SJSA1 (cell line): Measurements from ENCODE around the gene KCP. TPM values are rescaled to one million over a fixed set of nuclear protein-coding genes. Genes with fewer than 3 reads are reported as not detected.

ENCODE experiments used
- DNase-seq, 2 experiments: peaks; one replicate each; pipeline ENCODE4 v3.0.0-alpha.2; 2015 to 2020; ENCODE audit warnings: low spot score in 2 of 2, low read depth in 1 of 2
- H3K27ac ChIP-seq: fragments of 250-450 bp; sonication (Bioruptor Pico); 2 replicates; pipeline ENCODE4 v1.5.1; 2020; ENCODE audit warnings: mild to moderate bottlenecking, moderate library complexity
- H3K27me3 ChIP-seq: fragments of 250-450 bp; sonication (Bioruptor Pico); replicated peaks from 2 replicates; pipeline ENCODE4 v1.5.1; 2020; ENCODE audit warnings: mild to moderate bottlenecking, moderate library complexity
- H3K36me3 ChIP-seq: fragments of 250-450 bp; sonication (Bioruptor Pico); 2 replicates; pipeline ENCODE4 v1.5.1; 2020; ENCODE audit warnings: mild to moderate bottlenecking
- H3K4me1 ChIP-seq: fragments of 250-450 bp; sonication (Bioruptor Pico); replicated peaks from 2 replicates; pipeline ENCODE4 v1.6.1; 2021; ENCODE audit warnings: mild to moderate bottlenecking
- H3K4me3 ChIP-seq: fragments of 250-450 bp; sonication (Bioruptor Pico); 2 replicates; pipeline ENCODE4 v1.5.1; 2020; ENCODE audit warnings: mild to moderate bottlenecking
- H3K9me3 ChIP-seq: fragments of 250-450 bp; sonication (Bioruptor Pico); replicated peaks from 2 replicates; pipeline ENCODE4 v1.5.1; 2020; ENCODE audit warnings: mild to moderate bottlenecking
- total RNA-seq: library from RNA; depleted of rRNA; stranded (reverse); fragments of >200 nt; shearing (Covaris generic); gene quantifications from 2 replicates; pipeline ENCODE4 v1.2.3, GENCODE V29; 2014

KCP gene
- total RNA-seq, 1 experiment from 2014 or later = not detected

DNA sequence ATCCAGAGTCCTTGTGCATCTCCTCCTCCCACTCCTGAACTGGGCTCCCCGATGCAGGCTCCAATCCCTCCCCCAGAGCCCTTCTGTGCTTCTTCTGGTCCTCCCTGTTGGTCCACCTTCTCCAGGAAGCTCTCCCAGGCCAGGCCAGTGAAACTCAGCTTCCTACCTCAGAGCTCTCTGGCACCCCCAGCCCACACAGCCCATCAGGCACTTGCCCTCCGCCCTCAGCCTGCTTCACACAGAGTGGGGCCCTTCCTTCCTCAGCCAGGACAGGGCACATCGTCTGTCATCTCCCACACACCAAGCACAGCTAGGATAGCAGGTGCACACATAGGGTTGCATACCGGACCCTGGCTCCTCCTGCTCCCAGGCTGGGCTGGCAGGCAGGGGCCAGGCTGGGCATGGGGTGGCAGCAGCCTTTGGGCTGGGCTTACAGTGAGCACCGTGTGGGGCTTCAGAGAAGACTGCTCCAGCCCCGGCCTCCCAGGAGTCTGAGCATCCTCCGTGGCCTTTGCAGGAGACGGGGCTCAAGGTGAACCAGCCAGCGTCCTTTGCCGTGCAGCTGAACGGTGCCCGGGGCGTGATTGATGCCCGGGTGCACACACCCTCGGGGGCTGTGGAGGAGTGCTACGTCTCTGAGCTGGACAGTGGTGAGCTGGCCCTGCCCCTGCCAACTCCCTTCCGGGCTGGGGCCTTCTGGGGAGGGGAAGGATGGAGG, 54.3 kb downstream of the KCP start:
- H3K36me3 ChIP-seq = peaks cover 67% of the 10 kb centered on the region
- no peak overlapping the region for H3K27ac ChIP-seq
- H3K27me3 ChIP-seq = no peaks in the 10 kb centered on the region
- no peak for DNase-seq
- no peaks in the 10 kb centered on the region for H3K9me3 ChIP-seq
- H3K4me1 ChIP-seq = no peaks in the 10 kb centered on the region
- H3K4me3 ChIP-seq = no peak overlapping the region

DNA sequence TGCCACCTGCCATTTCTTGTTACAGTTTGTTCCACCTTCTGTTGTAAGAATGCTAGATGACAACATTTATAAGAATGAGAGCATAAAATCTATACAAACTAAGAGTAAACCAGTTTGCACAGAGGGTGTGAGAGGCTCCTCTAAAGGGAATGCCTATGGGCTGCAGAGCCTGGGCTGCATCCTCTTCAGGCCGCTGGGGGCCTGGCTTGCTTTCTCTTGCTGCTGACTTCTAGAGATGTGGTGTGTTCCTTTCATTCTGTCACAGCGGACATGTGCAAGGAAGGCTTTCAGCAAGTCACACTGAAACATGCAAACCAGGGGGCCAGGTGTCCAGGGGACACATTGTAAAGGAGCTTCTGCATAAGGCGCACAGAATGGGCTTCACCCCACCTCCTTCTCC, 55.0 kb downstream of the KCP start:
- DNase-seq = no peak
- Histone ChIP-seq H3K4me1 (no peaks in the 10 kb centered on the region), H3K27ac (no peak overlapping the region), H3K4me3 (no peak overlapping the region), H3K36me3 (peaks cover 73% of the 10 kb centered on the region), H3K9me3 (no peaks in the 10 kb centered on the region), H3K27me3 (no peaks in the 10 kb centered on the region)

GRCh38 chr7:128854396-128854795, 56.1 kb downstream of the KCP start:
- DNase-seq = no peak
- no peaks in the 10 kb centered on the region for H3K27me3 ChIP-seq
- no peak overlapping the region for H3K4me3 ChIP-seq
- H3K27ac ChIP-seq = no peak overlapping the region
- H3K36me3 ChIP-seq = peaks cover 82% of the 10 kb centered on the region
- no peaks in the 10 kb centered on the region for H3K9me3 ChIP-seq
- no peaks in the 10 kb centered on the region for H3K4me1 ChIP-seq

DNA sequence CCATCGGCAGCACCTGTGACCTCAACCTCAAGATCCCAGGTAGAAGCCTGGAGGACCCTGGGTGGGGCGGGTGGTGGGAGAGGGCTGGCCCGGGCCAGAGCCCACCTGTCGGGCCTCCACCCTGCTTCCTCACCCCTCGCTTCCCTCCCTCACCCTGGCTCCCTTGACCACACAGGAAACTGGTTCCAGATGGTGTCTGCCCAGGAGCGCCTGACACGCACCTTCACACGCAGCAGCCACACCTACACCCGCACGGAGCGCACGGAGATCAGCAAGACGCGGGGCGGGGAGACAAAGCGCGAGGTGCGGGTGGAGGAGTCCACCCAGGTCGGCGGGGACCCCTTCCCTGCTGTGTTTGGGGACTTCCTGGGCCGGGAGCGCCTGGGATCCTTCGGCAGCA, 56.7 kb downstream of the KCP start:
- Histone ChIP-seq H3K4me3 (no peak overlapping the region), H3K27me3 (no peaks in the 10 kb centered on the region), H3K4me1 (no peaks in the 10 kb centered on the region), H3K27ac (no peak overlapping the region), H3K36me3 (peaks cover 83% of the 10 kb centered on the region), H3K9me3 (no peaks in the 10 kb centered on the region)
- no peak for DNase-seq

GRCh38 chr7:128852537-128853254, 57.8 kb downstream of the KCP start:
- Histone ChIP-seq H3K4me1 (no peaks in the 10 kb centered on the region), H3K36me3 (peaks cover 90% of the 10 kb centered on the region), H3K4me3 (no peak overlapping the region), H3K27ac (no peak overlapping the region), H3K9me3 (no peaks in the 10 kb centered on the region), H3K27me3 (no peaks in the 10 kb centered on the region)
- no peak for DNase-seq

- no peak for DNase-seq
- Histone ChIP-seq H3K4me1 (no peaks in the 10 kb centered on the region), H3K9me3 (no peaks in the 10 kb centered on the region), H3K36me3 (peaks cover 94% of the 10 kb centered on the region), H3K27ac (no peak overlapping the region), H3K27me3 (no peaks in the 10 kb centered on the region), H3K4me3 (no peak overlapping the region)
Observed at GRCh38 chr7:128849804-128850490, 60.6 kb downstream of the KCP start.

DNA sequence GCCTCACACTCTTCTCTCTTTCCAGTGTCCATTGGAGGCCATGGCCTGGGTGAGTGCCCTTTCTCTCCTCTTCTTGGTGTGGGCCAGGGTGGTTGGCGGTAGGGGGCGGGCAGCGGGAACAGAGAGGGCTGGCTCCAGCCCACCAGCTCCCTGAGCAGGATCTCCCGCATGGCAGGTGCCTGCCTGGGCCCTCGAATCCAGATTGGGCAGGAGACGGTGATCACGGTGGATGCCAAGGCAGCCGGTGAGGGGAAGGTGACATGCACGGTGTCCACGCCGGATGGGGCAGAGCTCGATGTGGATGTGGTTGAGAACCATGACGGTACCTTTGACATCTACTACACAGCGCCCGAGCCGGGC, 61.4 kb downstream of the KCP start:
- DNase-seq = no peak
- H3K27ac ChIP-seq = no peak overlapping the region
- no peak overlapping the region for H3K4me3 ChIP-seq
- H3K9me3 ChIP-seq = no peaks in the 10 kb centered on the region
- peaks cover 94% of the 10 kb centered on the region for H3K36me3 ChIP-seq
- H3K27me3 ChIP-seq = no peaks in the 10 kb centered on the region
- H3K4me1 ChIP-seq = no peaks in the 10 kb centered on the region

GRCh38 chr7:128848289-128849155, 62.0 kb downstream of the KCP start:
- no peak for DNase-seq
- no peaks in the 10 kb centered on the region for H3K27me3 ChIP-seq
- H3K4me3 ChIP-seq = no peak overlapping the region
- peaks cover 94% of the 10 kb centered on the region for H3K36me3 ChIP-seq
- no peaks in the 10 kb centered on the region for H3K9me3 ChIP-seq
- H3K4me1 ChIP-seq = no peaks in the 10 kb centered on the region
- H3K27ac ChIP-seq = no peak overlapping the region

DNA sequence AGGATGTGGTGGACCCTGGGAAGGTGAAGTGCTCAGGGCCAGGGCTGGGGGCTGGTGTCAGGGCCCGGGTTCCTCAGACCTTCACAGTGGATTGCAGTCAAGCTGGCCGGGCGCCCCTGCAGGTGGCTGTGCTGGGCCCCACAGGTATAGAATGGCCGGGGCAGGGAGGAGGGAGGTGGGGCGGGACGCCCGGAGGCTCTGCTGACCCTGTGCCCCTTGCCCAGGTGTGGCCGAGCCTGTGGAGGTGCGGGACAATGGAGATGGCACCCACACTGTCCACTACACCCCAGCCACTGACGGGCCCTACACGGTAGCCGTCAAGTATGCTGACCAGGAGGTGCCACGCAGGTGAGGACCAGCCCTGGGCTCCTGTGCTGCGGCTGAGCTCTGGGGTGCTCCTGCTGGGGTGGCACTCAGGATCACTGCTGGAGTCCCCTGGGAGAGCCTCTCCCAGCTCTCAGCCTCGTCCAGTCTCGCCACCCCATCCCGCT, 62.7 kb downstream of the KCP start:
- no peak for DNase-seq
- no peaks in the 10 kb centered on the region for H3K9me3 ChIP-seq
- no peaks in the 10 kb centered on the region for H3K4me1 ChIP-seq
- H3K4me3 ChIP-seq = no peak overlapping the region
- no peaks in the 10 kb centered on the region for H3K27me3 ChIP-seq
- H3K27ac ChIP-seq = no peak overlapping the region
- peaks cover 94% of the 10 kb centered on the region for H3K36me3 ChIP-seq

- Histone ChIP-seq H3K27ac (no peak overlapping the region), H3K9me3 (no peaks in the 10 kb centered on the region), H3K4me1 (no peaks in the 10 kb centered on the region), H3K4me3 (no peak overlapping the region), H3K36me3 (peaks cover 94% of the 10 kb centered on the region), H3K27me3 (no peaks in the 10 kb centered on the region)
- DNase-seq = no peak
Observed at GRCh38 chr7:128846781-128847444, 63.6 kb downstream of the KCP start.

DNA sequence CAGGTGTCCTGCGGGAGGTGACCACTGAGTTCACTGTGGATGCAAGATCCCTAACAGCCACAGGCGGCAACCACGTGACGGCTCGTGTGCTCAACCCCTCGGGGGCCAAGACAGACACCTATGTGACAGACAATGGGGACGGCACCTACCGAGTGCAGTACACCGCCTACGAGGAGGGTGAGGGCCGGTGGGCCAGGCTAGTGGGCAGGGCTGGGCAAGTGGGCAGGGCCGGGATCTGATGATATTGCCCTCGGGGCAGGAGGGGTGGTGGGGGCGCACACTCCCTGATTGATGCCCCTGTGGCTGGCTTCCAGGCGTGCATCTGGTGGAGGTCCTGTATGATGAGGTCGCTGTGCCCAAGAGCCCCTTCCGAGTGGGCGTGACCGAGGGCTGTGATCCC, 64.5 kb downstream of the KCP start:
- no peaks in the 10 kb centered on the region for H3K27me3 ChIP-seq
- H3K9me3 ChIP-seq = no peaks in the 10 kb centered on the region
- H3K36me3 ChIP-seq = peaks cover 94% of the 10 kb centered on the region
- H3K4me1 ChIP-seq = peaks cover 5% of the 10 kb centered on the region
- no peak for DNase-seq
- no peak overlapping the region for H3K4me3 ChIP-seq
- no peak overlapping the region for H3K27ac ChIP-seq

GRCh38 chr7:128845475-128845874, 65.0 kb downstream of the KCP start:
- H3K9me3 ChIP-seq = no peaks in the 10 kb centered on the region

DNA sequence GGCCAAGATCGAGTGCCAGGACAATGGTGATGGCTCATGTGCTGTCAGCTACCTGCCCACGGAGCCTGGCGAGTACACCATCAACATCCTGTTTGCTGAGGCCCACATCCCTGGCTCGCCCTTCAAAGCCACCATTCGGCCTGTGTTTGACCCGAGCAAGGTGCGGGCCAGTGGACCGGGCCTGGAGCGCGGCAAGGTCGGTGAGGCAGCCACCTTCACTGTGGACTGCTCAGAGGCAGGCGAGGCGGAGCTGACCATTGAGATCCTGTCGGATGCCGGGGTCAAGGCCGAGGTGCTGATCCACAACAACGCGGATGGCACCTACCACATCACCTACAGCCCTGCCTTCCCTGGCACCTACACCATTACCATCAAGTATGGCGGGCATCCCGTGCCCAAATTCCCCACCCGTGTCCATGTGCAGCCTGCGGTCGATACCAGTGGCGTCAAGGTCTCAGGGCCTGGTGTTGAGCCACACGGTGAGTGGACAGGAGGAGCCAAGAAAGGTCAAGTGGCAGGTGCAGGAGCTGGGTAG, 65.7 kb downstream of the KCP start:
- H3K9me3 ChIP-seq = no peaks in the 10 kb centered on the region
- H3K4me1 ChIP-seq = peaks cover 6% of the 10 kb centered on the region
- peaks cover 92% of the 10 kb centered on the region for H3K36me3 ChIP-seq
- no peak overlapping the region for H3K4me3 ChIP-seq
- H3K27ac ChIP-seq = no peak overlapping the region
- H3K27me3 ChIP-seq = no peaks in the 10 kb centered on the region
- DNase-seq = no peak

More at GRCh38 chr7:128845475-128845874, 65.0 kb downstream of the KCP start:
- Histone ChIP-seq H3K27ac (no peak overlapping the region), H3K27me3 (no peaks in the 10 kb centered on the region), H3K4me3 (no peak overlapping the region), H3K36me3 (peaks cover 92% of the 10 kb centered on the region), H3K4me1 (peaks cover 6% of the 10 kb centered on the region)
- no peak for DNase-seq
